WTC11 (cell line): Measurements from ENCODE around the gene PIF1. TPM values are rescaled to one million over a fixed set of nuclear protein-coding genes. Genes with fewer than 3 reads are reported as not detected.

ENCODE experiments used
- ATAC-seq: fragments of 200-7000 bp; cut with Tn5 transposase; 2 replicates; pipeline ENCODE4 v1.10.0; 2021; ENCODE audit warnings: mild to moderate bottlenecking, moderate library complexity
- CTCF ChIA-PET: fragments of 300-600 bp; sonication (Branson Sonifier 250); formaldehyde crosslinking; loops from one replicate; lab custom pipeline; 2021; ENCODE audit warnings: antibody characterized with exemption; lab: Charles Lee
- POLR2A ChIA-PET: fragments of 350-600 bp; sonication (Branson Sonifier 250); formaldehyde crosslinking; loops from one replicate; lab custom pipeline; 2021; ENCODE audit warnings: antibody characterized with exemption; lab: Charles Lee
- DNase-seq: peaks from one replicate; pipeline ENCODE4 v3.0.0; 2021; ENCODE audit warnings: low spot score
- H3K27ac Mint-ChIP-seq: 2 replicates; pipeline ENCODE4 v1.8.0; 2021; ENCODE audit warnings: mixed read lengths
- H3K27me3 Mint-ChIP-seq: 2 replicates; pipeline ENCODE4 v1.8.0; 2021; ENCODE audit warnings: low read depth, mild to moderate bottlenecking, moderate library complexity, mixed read lengths
- H3K36me3 Mint-ChIP-seq: 2 replicates; pipeline ENCODE4 v1.8.0; 2021; ENCODE audit warnings: mixed read lengths
- H3K4me1 Mint-ChIP-seq: 2 replicates; pipeline ENCODE4 v1.8.0; 2022; ENCODE audit warnings: mixed read lengths
- H3K4me3 Mint-ChIP-seq: 2 replicates; pipeline ENCODE4 v1.8.0; 2021; ENCODE audit warnings: mild to moderate bottlenecking, moderate library complexity, mixed read lengths
- H3K9me3 Mint-ChIP-seq: 2 replicates; pipeline ENCODE4 v1.8.0; 2021; ENCODE audit warnings: mixed read lengths
- FOXJ3 ChIP-seq: sonication (generic); formaldehyde crosslinking; IDR thresholded peaks from 2 replicates; pipeline ENCODE4 v1.9.0; 2021; ENCODE audit warnings: missing genetic modification reagents, mild to moderate bottlenecking, borderline replicate concordance
- MXD4 ChIP-seq: fragments of 250-450 bp; sonication (Bioruptor Pico); IDR thresholded peaks from 2 replicates; pipeline ENCODE4 v1.8.0; 2021; ENCODE audit warnings: mild to moderate bottlenecking, moderate library complexity, borderline replicate concordance
- NFYB ChIP-seq: sonication (generic); formaldehyde crosslinking; conservative IDR thresholded peaks from 2 replicates; pipeline ENCODE4 v1.8.0; 2022; ENCODE audit warnings: low read depth, missing genetic modification reagents
- NR1H2 ChIP-seq: sonication (generic); formaldehyde crosslinking; IDR thresholded peaks from 2 replicates; pipeline ENCODE4 v1.9.0; 2021; ENCODE audit warnings: mild to moderate bottlenecking, moderate library complexity, missing genetic modification reagents
- SMAD3 ChIP-seq: sonication (generic); formaldehyde crosslinking; IDR thresholded peaks from 2 replicates; pipeline ENCODE4 v1.8.0; 2022; ENCODE audit warnings: missing genetic modification reagents, mild to moderate bottlenecking, borderline replicate concordance
- SOX15 ChIP-seq: fragments of 250-450 bp; sonication (Bioruptor Pico); IDR thresholded peaks from 2 replicates; pipeline ENCODE4 v1.9.0; 2021; ENCODE audit warnings: mild to moderate bottlenecking
- STAT6 ChIP-seq: sonication (generic); formaldehyde crosslinking; conservative IDR thresholded peaks from 2 replicates; pipeline ENCODE4 v1.8.1; 2023; ENCODE audit warnings: mild to moderate bottlenecking, low read depth, missing genetic modification reagents, moderate library complexity
- ZNF138 ChIP-seq: sonication (generic); formaldehyde crosslinking; conservative IDR thresholded peaks from 2 replicates; pipeline ENCODE4 v1.8.1; 2022; ENCODE audit warnings: mild to moderate bottlenecking, moderate library complexity, missing genetic modification reagents
- total RNA-seq: library from RNA; stranded (reverse); gene quantifications from 3 replicates; pipeline ENCODE4 v1.2.3, GENCODE V29; 2021
- TF ChIP-seq, protein P1 (sequence below): sonication (generic); formaldehyde crosslinking; IDR thresholded peaks from 2 replicates; pipeline ENCODE4 v1.8.1; 2022; ENCODE audit warnings: low read depth, mild to moderate bottlenecking, moderate library complexity, missing genetic modification reagents, borderline replicate concordance

PIF1 gene
- total RNA-seq, 1 experiment from 2014 or later: 249 TPM

GRCh38 chr15:64766058-64766457 is 59.4 kb downstream of the PIF1 start:
- Mint-ChIP-seq H3K9me3 (no peaks in the 10 kb centered on the region), H3K4me1 (peaks cover 67% of the 10 kb centered on the region), H3K4me3 (no peak overlapping the region), H3K27ac (peak overlapping the region; percentile 49), H3K36me3 (0 out of 2 replicates have a peak, but pooled peaks cover 5% of the 10 kb centered on the region), H3K27me3 (no peaks in the 10 kb centered on the region)
- DNase-seq: no peak
- ATAC-seq: no peak
- TF ChIP-seq FOXJ3 (CRISPR knock-in tag): no peak
- TF ChIP-seq SMAD3 (CRISPR knock-in tag): no peak
- TF ChIP-seq NR1H2 (CRISPR knock-in tag): no peak
- TF ChIP-seq, protein P1, sequence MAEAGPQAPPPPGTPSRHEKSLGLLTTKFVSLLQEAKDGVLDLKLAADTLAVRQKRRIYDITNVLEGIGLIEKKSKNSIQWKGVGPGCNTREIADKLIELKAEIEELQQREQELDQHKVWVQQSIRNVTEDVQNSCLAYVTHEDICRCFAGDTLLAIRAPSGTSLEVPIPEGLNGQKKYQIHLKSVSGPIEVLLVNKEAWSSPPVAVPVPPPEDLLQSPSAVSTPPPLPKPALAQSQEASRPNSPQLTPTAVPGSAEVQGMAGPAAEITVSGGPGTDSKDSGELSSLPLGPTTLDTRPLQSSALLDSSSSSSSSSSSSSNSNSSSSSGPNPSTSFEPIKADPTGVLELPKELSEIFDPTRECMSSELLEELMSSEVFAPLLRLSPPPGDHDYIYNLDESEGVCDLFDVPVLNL (CRISPR knock-in tag): no peak
- no peak for TF ChIP-seq NFYB
- TF ChIP-seq SOX15 (CRISPR knock-in tag): no peak
- no peak for TF ChIP-seq ZNF138 (CRISPR knock-in tag)
- TF ChIP-seq MXD4: no peak
- TF ChIP-seq STAT6 (CRISPR knock-in tag): no peak
- ChIA-PET POLR2A (interaction anchor here (0.6 to 1.4 kb wide), 2 partner anchors 45 to 65 kb away, joined by 3 read pairs; no protein-coding TSS in a partner anchor), CTCF (interaction anchor here (0.9 to 6.3 kb wide), 5 partner anchors 25 to 75 kb away, joined by 3 to 50 read pairs (median 5); no protein-coding TSS in a partner anchor)

Other genes starting within 250 kb of the PIF1 start
- gene RBPMS2, start 50.1 kb downstream of the PIF1 start, total RNA-seq: 195 to 210 TPM (median 202 TPM) in 3 replicates
- gene PLEKHO2, start 16.3 kb upstream of the PIF1 start, total RNA-seq: 21.6 to 22.1 TPM (median 21.9 TPM) in 3 replicates
- 6.1 to 7.9 TPM (median 7.4 TPM) in 3 replicates for gene ANKDD1A, start 86.3 kb upstream of the PIF1 start, total RNA-seq
- 69.9 to 84.0 TPM (median 79.9 TPM) in 3 replicates for gene SPG21, start 164.3 kb upstream of the PIF1 start, total RNA-seq
- 22.3 to 28.8 TPM (median 26.7 TPM) in 3 replicates for gene MTFMT, start 204.0 kb upstream of the PIF1 start, total RNA-seq
- not detected in 3 replicates for gene SLC51B, start 219.7 kb upstream of the PIF1 start, total RNA-seq
- gene RASL12, start 242.3 kb upstream of the PIF1 start, total RNA-seq: 5.6 to 6.8 TPM (median 6.5 TPM) in 3 replicates